Fibroblast of mammary gland (primary cell): ENCODE data around the gene NAGPA.

ENCODE experiments used
- DNase-seq: peaks from one replicate; pipeline ENCODE4 v3.0.0-alpha.2; 2010; ENCODE audit warnings: low read depth
- H3K4me3 ChIP-seq: 2 replicates; pipeline ENCODE4 v1.5.1; 2011; ENCODE audit warnings: low read depth, mild to moderate bottlenecking, low read length, moderate library complexity; ENCODE audit not compliant: control insufficient read depth
- TF ChIP-seq, protein P1 (sequence below): conservative IDR thresholded peaks from 2 replicates; pipeline ENCODE4 v1.5.1; 2011; ENCODE audit warnings: low read depth, low read length, inconsistent platforms; ENCODE audit not compliant: control insufficient read depth, insufficient read depth

Gene NAGPA

GRCh38 chr16:5036228-5037156 is 2.8 kb upstream of the NAGPA start:
- DNase-seq = no peak
- TF ChIP-seq, protein P1, sequence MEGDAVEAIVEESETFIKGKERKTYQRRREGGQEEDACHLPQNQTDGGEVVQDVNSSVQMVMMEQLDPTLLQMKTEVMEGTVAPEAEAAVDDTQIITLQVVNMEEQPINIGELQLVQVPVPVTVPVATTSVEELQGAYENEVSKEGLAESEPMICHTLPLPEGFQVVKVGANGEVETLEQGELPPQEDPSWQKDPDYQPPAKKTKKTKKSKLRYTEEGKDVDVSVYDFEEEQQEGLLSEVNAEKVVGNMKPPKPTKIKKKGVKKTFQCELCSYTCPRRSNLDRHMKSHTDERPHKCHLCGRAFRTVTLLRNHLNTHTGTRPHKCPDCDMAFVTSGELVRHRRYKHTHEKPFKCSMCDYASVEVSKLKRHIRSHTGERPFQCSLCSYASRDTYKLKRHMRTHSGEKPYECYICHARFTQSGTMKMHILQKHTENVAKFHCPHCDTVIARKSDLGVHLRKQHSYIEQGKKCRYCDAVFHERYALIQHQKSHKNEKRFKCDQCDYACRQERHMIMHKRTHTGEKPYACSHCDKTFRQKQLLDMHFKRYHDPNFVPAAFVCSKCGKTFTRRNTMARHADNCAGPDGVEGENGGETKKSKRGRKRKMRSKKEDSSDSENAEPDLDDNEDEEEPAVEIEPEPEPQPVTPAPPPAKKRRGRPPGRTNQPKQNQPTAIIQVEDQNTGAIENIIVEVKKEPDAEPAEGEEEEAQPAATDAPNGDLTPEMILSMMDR = no peak
- H3K4me3 ChIP-seq = no peak overlapping the region

DNA sequence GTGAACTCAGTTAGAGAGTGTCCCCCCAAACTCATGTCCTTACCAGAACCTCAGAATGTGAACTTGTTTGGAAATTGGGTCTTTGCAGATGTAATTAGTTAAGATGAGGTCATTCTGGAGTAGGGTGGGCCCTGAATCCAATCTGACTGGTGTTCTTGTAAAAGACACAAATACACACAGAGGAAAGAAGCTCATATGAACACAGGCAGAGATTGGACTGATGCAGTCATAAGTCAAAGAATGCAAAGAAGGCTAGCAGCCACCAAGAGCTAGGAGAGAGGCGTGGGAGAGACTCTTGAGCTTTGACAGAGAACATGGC is 2.1 kb upstream of the NAGPA start:
- no peak for DNase-seq
- TF ChIP-seq, protein P1 = no peak
- no peak overlapping the region for H3K4me3 ChIP-seq

- H3K4me3 ChIP-seq = peak overlapping the region; percentile 70
- no peak for DNase-seq
- TF ChIP-seq, protein P1 = no peak
These were observed 410 bp upstream of the NAGPA start for GRCh38 chr16:5034167-5034523.

- TF ChIP-seq, protein P1 = no peak
- DNase-seq = no peak
- H3K4me3 ChIP-seq = peak overlapping the region; percentile 70
These were observed 977 bp downstream of the NAGPA start for GRCh38 chr16:5032748-5033167.

- TF ChIP-seq, protein P1 = no peak
- DNase-seq = peak; percentile 12
- H3K4me3 ChIP-seq = no peak overlapping the region
These were observed 2.1 kb downstream of the NAGPA start for GRCh38 chr16:5031601-5032000.

DNA sequence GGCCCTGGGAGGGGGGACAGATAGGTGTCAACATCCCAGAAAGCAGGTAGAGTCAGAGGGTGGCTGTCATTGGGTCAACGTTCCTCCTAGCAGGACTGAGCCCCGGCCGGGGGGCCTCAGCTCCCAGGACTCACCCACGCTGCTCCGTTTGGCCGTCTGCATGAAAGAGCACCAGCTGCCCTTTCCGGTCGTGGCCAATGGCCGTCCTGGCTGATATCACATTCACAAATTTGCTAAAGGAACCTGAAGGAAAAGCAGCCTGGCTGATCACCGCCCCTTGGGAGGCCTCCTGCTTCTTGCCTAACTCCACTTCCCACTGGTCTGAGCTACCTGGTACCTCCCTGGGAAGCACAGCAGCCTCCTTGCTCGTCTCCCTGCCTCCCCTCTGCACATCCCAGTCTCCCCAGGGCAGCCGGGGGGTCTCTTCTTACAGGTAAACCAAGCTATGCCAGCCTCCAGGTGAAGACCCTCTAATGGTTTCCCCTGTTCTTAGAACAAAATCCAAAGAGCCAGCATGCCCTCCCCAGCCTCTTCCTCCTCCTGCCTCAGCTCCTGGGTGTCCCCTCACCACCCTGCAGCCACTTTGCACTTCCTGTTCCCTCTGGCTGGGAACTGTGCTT is 3.4 kb downstream of the NAGPA start:
- no peak overlapping the region for H3K4me3 ChIP-seq
- no peak for DNase-seq
- TF ChIP-seq, protein P1 = no peak
